GM12878 (cell line): ENCODE data around the gene OGA. TPM values are rescaled to one million over a fixed set of nuclear protein-coding genes. Genes with fewer than 3 reads are reported as not detected.

Experiments
- ATAC-seq: fragments of 200-7000 bp; cut with Tn5 transposase; 3 replicates; pipeline ENCODE4 v1.9.1; 2020; ENCODE audit warnings: mild to moderate bottlenecking, moderate library complexity
- BruUV-seq: library from RNA; stranded (reverse); fragments of 400-500 nt; replicated peaks from 2 replicates; lab custom pipeline; 2021; lab: Mats Ljungman, UMichigan
- CTCF ChIA-PET: fragments of 300-600 bp; sonication (Branson Sonifier 250); formaldehyde crosslinking; extraction: SDS; loops from one replicate; lab custom pipeline; 2021; ENCODE audit warnings: inconsistent platforms; lab: Yijun Ruan, JAX
- POLR2A ChIA-PET: fragments of 350-600 bp; formaldehyde crosslinking; extraction: SDS; loops from one replicate; lab custom pipeline; 2021; ENCODE audit warnings: inconsistent platforms; lab: Charles Lee
- RAD21 ChIA-PET: fragments of 300-600 bp; sonication (Branson Sonifier 250); formaldehyde crosslinking; loops from one replicate; lab custom pipeline; 2023; ENCODE audit warnings: antibody characterized with exemption; ENCODE audit not compliant: unreplicated experiment; lab: Charles Lee
- SMC1A ChIA-PET: fragments of 300-600 bp; sonication (Branson Sonifier 250); formaldehyde crosslinking; loops from one replicate; lab custom pipeline; 2023; ENCODE audit not compliant: unreplicated experiment, uncharacterized antibody; lab: Charles Lee
- DNase-seq: peaks from one replicate; pipeline ENCODE4 v3.0.0-alpha.2; 2011; ENCODE audit warnings: low read depth, low spot score
- FAIRE-seq: peaks from 3 replicates; lab custom pipeline; 2011; peaks lifted over from hg19 to GRCh38; lab: Jason Lieb, UNC
- H2AFZ ChIP-seq: 2 replicates; pipeline ENCODE4 v1.6.0; 2011; ENCODE audit warnings: low read depth, low read length, control low read depth; ENCODE audit not compliant: control insufficient read depth
- H3K27ac ChIP-seq: 2 replicates; pipeline ENCODE4 v1.5.1; 2011; ENCODE audit warnings: control low read depth; ENCODE audit not compliant: control insufficient read depth, insufficient read depth
- H3K27me3 ChIP-seq, 2 experiments: replicated peaks in 1 of 2; 2 replicates each; pipeline versions ENCODE4 v1.6.0 to v1.6.1; 2011; ENCODE audit warnings: low read length in 1 of 2; ENCODE audit not compliant: control insufficient read depth in 2 of 2, insufficient read depth in 2 of 2
- H3K36me3 ChIP-seq, 2 experiments: 2 replicates each; pipeline ENCODE4 v1.5.1; 2011; ENCODE audit warnings: low read length in 1 of 2; ENCODE audit not compliant: control insufficient read depth in 2 of 2, insufficient read depth in 2 of 2
- H3K4me1 ChIP-seq: 2 replicates; pipeline ENCODE4 v1.6.1; 2011; ENCODE audit warnings: mild to moderate bottlenecking, low read length, moderate library complexity, mixed read lengths; ENCODE audit not compliant: control insufficient read depth, insufficient read depth
- H3K4me2 ChIP-seq: 2 replicates; pipeline ENCODE4 v1.6.0; 2011; ENCODE audit warnings: control low read depth; ENCODE audit not compliant: control insufficient read depth, insufficient read depth
- H3K4me3 ChIP-seq: fragments of 200-600 bp; sonication (generic); 2 replicates; pipeline ENCODE4 v1.5.1; 2016
- H3K79me2 ChIP-seq: 2 replicates; pipeline ENCODE4 v1.6.0; 2011; ENCODE audit warnings: low read length; ENCODE audit not compliant: control insufficient read depth, insufficient read depth
- H3K9ac ChIP-seq: 2 replicates; pipeline ENCODE4 v1.8.0; 2011; ENCODE audit warnings: low read length, control low read depth, mixed read lengths; ENCODE audit not compliant: control insufficient read depth, insufficient read depth
- H3K9me3 ChIP-seq: replicated peaks from 3 replicates; pipeline ENCODE4 v1.5.1; 2011; ENCODE audit warnings: mild to moderate bottlenecking, low read length; ENCODE audit not compliant: control insufficient read depth, insufficient read depth
- H4K20me1 ChIP-seq: 2 replicates; pipeline ENCODE4 v1.6.0; 2011; ENCODE audit not compliant: control insufficient read depth, insufficient read depth
- BCL11A ChIP-seq: IDR thresholded peaks from 2 replicates; pipeline ENCODE4 v1.6.1; 2011; ENCODE audit warnings: low read depth, low read length
- JUND ChIP-seq: IDR thresholded peaks from 2 replicates; pipeline ENCODE4 v1.6.1; 2012; ENCODE audit warnings: low read depth, mild to moderate bottlenecking, low read length, improper control_type of control experiment, moderate library complexity
- ZNF622 ChIP-seq: fragments of 450-650 bp; IDR thresholded peaks from 2 replicates; pipeline ENCODE4 v1.6.1; 2017; ENCODE audit warnings: mild to moderate bottlenecking, inconsistent platforms
- WGBS: methylation state at CpG from one replicate; pipeline ENCODE4 v1.1.6; 2016; ENCODE audit warnings: low lambda C conversion rate; ENCODE audit not compliant: insufficient replicate concordance, insufficient coverage; ENCODE audit errors: missing lambda C conversion rate; 5-methylcytosine and 5-hydroxymethylcytosine counted together
- in situ Hi-C: fragments of 300-500 bp; cut with MboI; formaldehyde crosslinking; loops from 9 replicates; pipeline ENCODE4 v1.14.3; 2018; ENCODE audit warnings: mixed read lengths
- intact Hi-C: fragments of 100-400 bp; cut with micrococcal nuclease; formaldehyde crosslinking; loops from one replicate; pipeline ENCODE4 v1.14.2; 2022; ENCODE audit not compliant: unreplicated experiment
- polyA plus RNA-seq, 11 experiments: library from polyadenylated mRNA; depleted of rRNA in 4 of 11; unstranded in 6 of 11; stranded (reverse) in 5 of 11; fragments of >200 nt; fragmentation: Nextera tagmentation in 4 of 11; fragmentation: Illumina TruSeq in 1 of 11; extraction: Ambion mirVana in 4 of 11; extraction: Trizol in 1 of 11; gene quantifications; 1 replicate in 1 of 11; 2 replicates in 10 of 11; pipeline versions ENCODE4 v1.2.1 to v1.2.3, GENCODE V29; 2011 to 2016; ENCODE audit warnings: inconsistent platforms in 2 of 11, missing spikeins in 2 of 11, low read depth in 1 of 11
- total RNA-seq, 4 experiments: library from RNA; depleted of rRNA in 3 of 4; stranded (reverse); fragments of >200 nt in 3 of 4; fragmentation: Illumina TruSeq in 1 of 4; extraction: Trizol in 1 of 4; gene quantifications; 2 replicates each; pipeline versions ENCODE4 v1.2.1 to v1.2.3, GENCODE V29; 2013 to 2021
- TF ChIP-seq, protein P1 (sequence below): fragments of 450-650 bp; IDR thresholded peaks from 2 replicates; pipeline ENCODE4 v1.6.1; 2017; ENCODE audit warnings: mild to moderate bottlenecking, moderate library complexity
- TF ChIP-seq, protein P2 (sequence below): fragments of 450-650 bp; IDR thresholded peaks from 2 replicates; pipeline ENCODE4 v1.6.1; 2016; ENCODE audit warnings: mild to moderate bottlenecking

Gene OGA
- total and polyA plus RNA-seq, 10 of the 15 experiments (the other 5 are each of a cell fraction or from before 2014, with no cell fraction given) = 23.0 to 145 (median 85.2) TPM

DNA sequence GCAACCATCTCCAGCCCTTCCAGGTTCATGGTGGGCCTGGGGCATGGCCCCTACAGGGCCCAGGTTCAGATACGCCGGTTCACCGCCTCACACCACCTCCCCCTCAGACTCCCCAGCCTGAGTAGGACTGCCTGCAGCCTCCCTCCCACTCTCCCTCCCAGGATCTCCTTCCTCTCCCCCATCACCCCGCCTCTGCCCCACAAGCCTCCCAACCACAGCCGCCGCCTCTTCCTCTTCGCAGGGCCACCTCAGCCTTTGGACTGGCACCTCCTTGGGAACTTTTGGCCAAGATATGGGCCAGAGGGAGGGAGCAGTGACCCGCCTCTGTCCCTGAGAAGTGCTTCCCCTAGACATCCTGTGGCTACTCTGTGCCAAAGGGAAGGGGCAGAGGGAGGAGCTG, 16.1 kb upstream of the OGA start (continued):
- TF ChIP-seq, protein P1, sequence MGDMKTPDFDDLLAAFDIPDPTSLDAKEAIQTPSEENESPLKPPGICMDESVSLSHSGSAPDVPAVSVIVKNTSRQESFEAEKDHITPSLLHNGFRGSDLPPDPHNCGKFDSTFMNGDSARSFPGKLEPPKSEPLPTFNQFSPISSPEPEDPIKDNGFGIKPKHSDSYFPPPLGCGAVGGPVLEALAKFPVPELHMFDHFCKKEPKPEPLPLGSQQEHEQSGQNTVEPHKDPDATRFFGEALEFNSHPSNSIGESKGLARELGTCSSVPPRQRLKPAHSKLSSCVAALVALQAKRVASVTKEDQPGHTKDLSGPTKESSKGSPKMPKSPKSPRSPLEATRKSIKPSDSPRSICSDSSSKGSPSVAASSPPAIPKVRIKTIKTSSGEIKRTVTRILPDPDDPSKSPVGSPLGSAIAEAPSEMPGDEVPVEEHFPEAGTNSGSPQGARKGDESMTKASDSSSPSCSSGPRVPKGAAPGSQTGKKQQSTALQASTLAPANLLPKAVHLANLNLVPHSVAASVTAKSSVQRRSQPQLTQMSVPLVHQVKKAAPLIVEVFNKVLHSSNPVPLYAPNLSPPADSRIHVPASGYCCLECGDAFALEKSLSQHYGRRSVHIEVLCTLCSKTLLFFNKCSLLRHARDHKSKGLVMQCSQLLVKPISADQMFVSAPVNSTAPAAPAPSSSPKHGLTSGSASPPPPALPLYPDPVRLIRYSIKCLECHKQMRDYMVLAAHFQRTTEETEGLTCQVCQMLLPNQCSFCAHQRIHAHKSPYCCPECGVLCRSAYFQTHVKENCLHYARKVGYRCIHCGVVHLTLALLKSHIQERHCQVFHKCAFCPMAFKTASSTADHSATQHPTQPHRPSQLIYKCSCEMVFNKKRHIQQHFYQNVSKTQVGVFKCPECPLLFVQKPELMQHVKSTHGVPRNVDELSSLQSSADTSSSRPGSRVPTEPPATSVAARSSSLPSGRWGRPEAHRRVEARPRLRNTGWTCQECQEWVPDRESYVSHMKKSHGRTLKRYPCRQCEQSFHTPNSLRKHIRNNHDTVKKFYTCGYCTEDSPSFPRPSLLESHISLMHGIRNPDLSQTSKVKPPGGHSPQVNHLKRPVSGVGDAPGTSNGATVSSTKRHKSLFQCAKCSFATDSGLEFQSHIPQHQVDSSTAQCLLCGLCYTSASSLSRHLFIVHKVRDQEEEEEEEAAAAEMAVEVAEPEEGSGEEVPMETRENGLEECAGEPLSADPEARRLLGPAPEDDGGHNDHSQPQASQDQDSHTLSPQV = no peak
- TF ChIP-seq JUND = no peak
- TF ChIP-seq ZNF622 = no peak

DNA sequence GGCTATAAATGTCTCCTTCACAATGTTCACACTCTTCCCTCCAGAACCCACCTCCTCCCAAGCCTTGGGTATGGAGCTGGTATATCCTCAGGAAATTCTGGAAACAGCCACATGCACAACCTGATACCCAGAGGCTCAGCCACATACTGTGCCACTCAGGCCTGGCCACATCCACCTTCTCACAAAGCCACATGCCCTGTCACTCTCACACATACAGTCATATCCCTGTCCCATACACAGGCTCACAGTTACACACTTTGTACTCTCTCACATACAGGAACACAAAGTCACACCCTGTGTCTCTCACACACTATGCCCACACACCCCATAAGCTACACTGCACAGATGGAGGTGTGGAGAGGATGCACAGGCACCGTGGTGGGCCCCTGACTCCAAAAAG, 15.2 kb upstream of the OGA start:
- Histone ChIP-seq H2AFZ (no peak overlapping the region), H3K27ac (no peak overlapping the region), H4K20me1 (no peaks in the 10 kb centered on the region), H3K27me3 (no peaks in the 10 kb centered on the region), H3K9ac (no peak overlapping the region), H3K9me3 (no peaks in the 10 kb centered on the region), H3K4me2 (no peak overlapping the region), H3K4me1 (peaks cover 22% of the 10 kb centered on the region), H3K79me2 (no peaks in the 10 kb centered on the region), H3K36me3 (no peaks in the 10 kb centered on the region; a peak in 1 of 4 replicates), H3K4me3 (no peak overlapping the region)
- CTCF ChIA-PET = interaction anchor here (0.7 to 13.6 kb wide), 6 partner anchors 9 to 240 kb away, joined by 3 to 697 read pairs (median 5); partner anchors contain the start of genes KCNIP2 and OGA
- DNase-seq (no peak), ATAC-seq (no peak), FAIRE-seq (no peak)
- intact Hi-C loops (no loop called here), in situ Hi-C loops (no loop called here)
- RAD21 ChIA-PET = interaction anchor here (1.2 to 1.5 kb wide), 3 partner anchors 15 to 52 kb away, joined by 3 to 4 read pairs (median 3); no protein-coding TSS in a partner anchor
- POLR2A ChIA-PET = no interaction called here
- TF ChIP-seq, protein P2, sequence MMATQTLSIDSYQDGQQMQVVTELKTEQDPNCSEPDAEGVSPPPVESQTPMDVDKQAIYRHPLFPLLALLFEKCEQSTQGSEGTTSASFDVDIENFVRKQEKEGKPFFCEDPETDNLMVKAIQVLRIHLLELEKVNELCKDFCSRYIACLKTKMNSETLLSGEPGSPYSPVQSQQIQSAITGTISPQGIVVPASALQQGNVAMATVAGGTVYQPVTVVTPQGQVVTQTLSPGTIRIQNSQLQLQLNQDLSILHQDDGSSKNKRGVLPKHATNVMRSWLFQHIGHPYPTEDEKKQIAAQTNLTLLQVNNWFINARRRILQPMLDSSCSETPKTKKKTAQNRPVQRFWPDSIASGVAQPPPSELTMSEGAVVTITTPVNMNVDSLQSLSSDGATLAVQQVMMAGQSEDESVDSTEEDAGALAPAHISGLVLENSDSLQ = peak; percentile 38; the same call in 1 of the 2 replicates
- TF ChIP-seq BCL11A = no peak
- SMC1A ChIA-PET = interaction anchor here (0.9 kb wide), 1 partner anchor 171 kb away, joined by 3 read pairs; no protein-coding TSS in a partner anchor
- BruUV-seq = no TSS peak
- WGBS = 0% methylated on average over 1 of the region's 1 CpG
